ENCODE data around the gene CNPY1. TPM values are rescaled to one million over a fixed set of nuclear protein-coding genes. Genes with fewer than 3 reads are reported as not detected.

CNPY1 gene
- total RNA-seq, 1 experiment from 2014 or later = not detected

DNA sequence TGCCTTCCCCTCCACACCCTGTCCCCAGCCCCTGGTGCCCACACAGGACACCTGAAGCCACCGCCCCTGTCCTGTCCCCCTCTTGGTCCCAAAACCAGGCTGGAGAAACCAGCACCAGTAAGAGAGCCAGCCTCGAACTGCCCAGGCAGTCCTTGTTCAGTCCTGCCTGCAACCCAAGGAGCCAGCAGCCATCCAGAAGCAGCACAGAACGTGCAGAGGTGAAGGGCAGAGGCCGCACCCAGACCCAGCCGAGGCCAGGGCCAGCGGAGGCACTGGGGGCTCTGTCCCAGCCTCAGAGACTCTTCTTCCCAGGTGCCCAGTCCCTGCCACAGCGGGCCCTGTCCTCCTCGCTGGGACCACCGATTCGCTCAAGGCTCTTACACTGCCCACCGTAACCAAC lies 23.3 kb upstream of the CNPY1 start:
- H3K9me3 Mint-ChIP-seq (ENCODE audit: unreplicated experiment) = no peaks in the 10 kb centered on the region
- CTCF ChIA-PET = no interaction called here
- POLR2A ChIA-PET = no interaction called here
- Histone ChIP-seq H3K4me1 (0 out of 2 replicates have a peak, but pooled peaks cover 2% of the 10 kb centered on the region), H3K36me3 (ENCODE audit: control insufficient read depth, insufficient read depth, low read length) (no peaks in the 10 kb centered on the region), H3K4me3 (ENCODE audit: low read depth, low read length) (no peak overlapping the region), H3K27me3 (replicated peaks; ENCODE audit: control insufficient read depth, insufficient read depth, low read length) (no peaks in the 10 kb centered on the region), H3K9me3 (no peaks in the 10 kb centered on the region)
- TF ChIP-seq, protein P1, sequence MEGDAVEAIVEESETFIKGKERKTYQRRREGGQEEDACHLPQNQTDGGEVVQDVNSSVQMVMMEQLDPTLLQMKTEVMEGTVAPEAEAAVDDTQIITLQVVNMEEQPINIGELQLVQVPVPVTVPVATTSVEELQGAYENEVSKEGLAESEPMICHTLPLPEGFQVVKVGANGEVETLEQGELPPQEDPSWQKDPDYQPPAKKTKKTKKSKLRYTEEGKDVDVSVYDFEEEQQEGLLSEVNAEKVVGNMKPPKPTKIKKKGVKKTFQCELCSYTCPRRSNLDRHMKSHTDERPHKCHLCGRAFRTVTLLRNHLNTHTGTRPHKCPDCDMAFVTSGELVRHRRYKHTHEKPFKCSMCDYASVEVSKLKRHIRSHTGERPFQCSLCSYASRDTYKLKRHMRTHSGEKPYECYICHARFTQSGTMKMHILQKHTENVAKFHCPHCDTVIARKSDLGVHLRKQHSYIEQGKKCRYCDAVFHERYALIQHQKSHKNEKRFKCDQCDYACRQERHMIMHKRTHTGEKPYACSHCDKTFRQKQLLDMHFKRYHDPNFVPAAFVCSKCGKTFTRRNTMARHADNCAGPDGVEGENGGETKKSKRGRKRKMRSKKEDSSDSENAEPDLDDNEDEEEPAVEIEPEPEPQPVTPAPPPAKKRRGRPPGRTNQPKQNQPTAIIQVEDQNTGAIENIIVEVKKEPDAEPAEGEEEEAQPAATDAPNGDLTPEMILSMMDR (IDR thresholded peaks at IDR 0.05; ENCODE audit: insufficient read depth in 1 of 2, low read depth in 1 of 2, low read length in 1 of 2, severe bottlenecking in 1 of 2, unreplicated experiment in 1 of 2) = no peak
- H3K4me3 Mint-ChIP-seq (ENCODE audit: unreplicated experiment) = no peak overlapping the region
- H3K27me3 Mint-ChIP-seq (ENCODE audit: insufficient read depth, unreplicated experiment) = no peaks in the 10 kb centered on the region
- no peak overlapping the region for H3K27ac Mint-ChIP-seq (ENCODE audit: unreplicated experiment)
- no peaks in the 10 kb centered on the region for H3K36me3 Mint-ChIP-seq (ENCODE audit: insufficient read depth, unreplicated experiment)
- BruUV-seq (replicated peaks) = no TSS peak
- intact Hi-C loops (cut with micrococcal nuclease; ENCODE audit: unreplicated experiment) = no loop called here
- no peaks in the 10 kb centered on the region for H3K4me1 Mint-ChIP-seq (ENCODE audit: low read depth, unreplicated experiment)
- no peak for DNase-seq

DNA sequence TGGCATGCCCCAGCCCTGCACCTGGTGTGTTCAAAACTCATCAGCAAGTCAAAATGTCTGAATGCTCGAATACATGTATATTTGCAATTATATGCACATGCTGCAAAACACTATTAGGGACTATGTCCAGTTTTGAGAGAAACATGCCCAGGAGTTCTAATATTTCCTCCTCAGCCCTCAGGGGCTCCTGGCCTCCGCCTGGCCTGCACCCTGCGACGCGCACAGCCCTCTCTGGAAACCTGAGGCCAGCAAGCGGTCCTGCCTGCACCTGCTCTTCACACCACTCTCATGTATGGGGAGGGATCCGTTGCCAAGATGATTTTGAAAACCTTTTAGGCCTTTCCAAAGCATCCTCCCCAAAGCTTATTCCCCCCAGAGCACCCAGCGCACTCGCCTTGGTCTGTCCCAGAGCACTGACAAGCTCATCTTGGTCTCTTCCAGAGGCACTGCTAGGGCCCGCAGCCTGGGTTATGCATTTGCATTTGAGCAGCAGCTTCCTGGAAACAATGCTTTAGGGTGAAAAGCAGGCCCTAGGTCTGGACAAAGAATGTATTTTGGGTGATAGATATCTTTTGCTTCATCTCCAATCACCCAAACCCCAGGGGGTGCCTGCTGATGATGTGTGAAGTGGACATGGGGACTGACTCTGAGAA lies 22.6 kb upstream of the CNPY1 start:
- Mint-ChIP-seq H3K4me1 (ENCODE audit: low read depth, unreplicated experiment) (no peaks in the 10 kb centered on the region), H3K27ac (ENCODE audit: unreplicated experiment) (no peak overlapping the region), H3K9me3 (ENCODE audit: unreplicated experiment) (no peaks in the 10 kb centered on the region), H3K4me3 (ENCODE audit: unreplicated experiment) (no peak overlapping the region), H3K27me3 (ENCODE audit: insufficient read depth, unreplicated experiment) (no peaks in the 10 kb centered on the region), H3K36me3 (ENCODE audit: insufficient read depth, unreplicated experiment) (no peaks in the 10 kb centered on the region)
- TF ChIP-seq, protein P1 (IDR thresholded peaks at IDR 0.05; ENCODE audit: insufficient read depth in 1 of 2, low read depth in 1 of 2, low read length in 1 of 2, severe bottlenecking in 1 of 2, unreplicated experiment in 1 of 2) = no peak
- Histone ChIP-seq H3K4me1 (0 out of 2 replicates have a peak, but pooled peaks cover 2% of the 10 kb centered on the region), H3K36me3 (ENCODE audit: control insufficient read depth, insufficient read depth, low read length) (no peaks in the 10 kb centered on the region), H3K27me3 (replicated peaks; ENCODE audit: control insufficient read depth, insufficient read depth, low read length) (no peaks in the 10 kb centered on the region), H3K9me3 (no peaks in the 10 kb centered on the region), H3K4me3 (ENCODE audit: low read depth, low read length) (no peak overlapping the region)
- ChIA-PET POLR2A (no interaction called here), CTCF (no interaction called here)
- BruUV-seq (replicated peaks) = no TSS peak
- intact Hi-C loops (cut with micrococcal nuclease; ENCODE audit: unreplicated experiment) = no loop called here
- DNase-seq = no peak

- no peaks in the 10 kb centered on the region for H3K27me3 ChIP-seq (replicated peaks; ENCODE audit: control insufficient read depth, insufficient read depth, low read length)
- no peaks in the 10 kb centered on the region for H3K9me3 ChIP-seq
- H3K27ac Mint-ChIP-seq (ENCODE audit: unreplicated experiment) = no peak overlapping the region
- intact Hi-C loops (cut with micrococcal nuclease; ENCODE audit: unreplicated experiment) = no loop called here
- no peaks in the 10 kb centered on the region for H3K27me3 Mint-ChIP-seq (ENCODE audit: insufficient read depth, unreplicated experiment)
- H3K4me3 Mint-ChIP-seq (ENCODE audit: unreplicated experiment) = no peak overlapping the region
- DNase-seq = no peak
- H3K36me3 ChIP-seq (ENCODE audit: control insufficient read depth, insufficient read depth, low read length) = no peaks in the 10 kb centered on the region
- TF ChIP-seq, protein P1 (IDR thresholded peaks at IDR 0.05; ENCODE audit: insufficient read depth in 1 of 2, low read depth in 1 of 2, low read length in 1 of 2, severe bottlenecking in 1 of 2, unreplicated experiment in 1 of 2) = no peak
- POLR2A ChIA-PET = no interaction called here
- CTCF ChIA-PET = no interaction called here
- no TSS peak for BruUV-seq (replicated peaks)
- H3K4me1 ChIP-seq = 0 out of 2 replicates have a peak, but pooled peaks cover 2% of the 10 kb centered on the region
- no peaks in the 10 kb centered on the region for H3K9me3 Mint-ChIP-seq (ENCODE audit: unreplicated experiment)
- H3K4me1 Mint-ChIP-seq (ENCODE audit: low read depth, unreplicated experiment) = no peaks in the 10 kb centered on the region
- H3K36me3 Mint-ChIP-seq (ENCODE audit: insufficient read depth, unreplicated experiment) = no peaks in the 10 kb centered on the region
- no peak overlapping the region for H3K4me3 ChIP-seq (ENCODE audit: low read depth, low read length)
These were observed 21.9 kb upstream of the CNPY1 start for GRCh38 chr7:155568333-155568660.

Measured in Caco-2 (cell line).